ENCODE measurements around the gene P2RX2. TPM values are rescaled to one million over a fixed set of nuclear protein-coding genes. Genes with fewer than 3 reads are reported as not detected.

P2RX2 gene
- total RNA-seq, 1 experiment from 2014 or later = not detected

- Histone ChIP-seq H3K4me2 (ENCODE audit: low read length) (no peak overlapping the region), H3K9me2 (ENCODE audit: insufficient read depth) (no peaks in the 10 kb centered on the region), H3K27ac (ENCODE audit: low read depth, low read length) (no peak overlapping the region), H3K4me1 (ENCODE audit: control insufficient read depth in 1 of 2, insufficient read depth in 2 of 2, low read length in 2 of 2) (no peaks in the 10 kb centered on the region), H4K20me1 (ENCODE audit: insufficient read depth) (no peaks in the 10 kb centered on the region; the same call in 1 of the 2 replicates), H3K4me3 (replicated peaks in 1 of 2; ENCODE audit: low read depth in 1 of 2, low read length in 2 of 2) (no peak overlapping the region), H3K9ac (ENCODE audit: low read length) (no peak overlapping the region), H2AFZ (ENCODE audit: low read depth, low read length, poor library complexity, severe bottlenecking) (no peak overlapping the region), H3K27me3 (ENCODE audit: insufficient read depth, low read length) (no peaks in the 10 kb centered on the region), H3K9me3 (ENCODE audit: control insufficient read depth in 1 of 2, insufficient read depth in 1 of 2, low read depth in 1 of 2, low read length in 2 of 2) (no peaks in the 10 kb centered on the region), H3K36me3 (ENCODE audit: control insufficient read depth in 1 of 2, insufficient read depth in 2 of 2, low read length in 2 of 2) (no peaks in the 10 kb centered on the region), H3K79me2 (ENCODE audit: insufficient read depth, low read length) (no peaks in the 10 kb centered on the region)
- ChIA-PET RAD21 (ENCODE audit: low non-redundant PET in 1 of 2, low total read pairs in 2 of 2, uncharacterized antibody in 2 of 2, unreplicated experiment in 2 of 2) (no interaction called here), POLR2A (no interaction called here), CTCF (no interaction called here)
- no TSS peak for BruUV-seq (replicated peaks)
- ATAC-seq (no peak), DNase-seq (ENCODE audit: low read depth, low spot score) (no peak)
- intact Hi-C loops (cut with micrococcal nuclease) = no loop called here
- TF ChIP-seq FOSL1 (IDR thresholded peaks at IDR 0.05; ENCODE audit: low read depth) (no peak), YY1 (IDR thresholded peaks at IDR 0.05; ENCODE audit: extremely low read depth, insufficient replicate concordance, low read depth, low read length) (no peak), EGR1 (IDR thresholded peaks at IDR 0.05; ENCODE audit: low read depth) (no peak), SIN3A (IDR thresholded peaks at IDR 0.05; ENCODE audit: low read depth) (no peak), RAD21 (IDR thresholded peaks at IDR 0.05; ENCODE audit: low read depth) (no peak), EZH2 (IDR thresholded peaks at IDR 0.05) (no peak), SRF (IDR thresholded peaks at IDR 0.05; ENCODE audit: low read depth) (no peak), POLR2A (IDR thresholded peaks at IDR 0.05; ENCODE audit: borderline replicate concordance, extremely low read depth, insufficient read depth, insufficient read length) (no peak)
Measured at GRCh38 chr12:132587781-132588180, 30.8 kb upstream of the P2RX2 start.

- intact Hi-C loops (cut with micrococcal nuclease) = no loop called here
- ChIA-PET RAD21 (ENCODE audit: low non-redundant PET in 1 of 2, low total read pairs in 2 of 2, uncharacterized antibody in 2 of 2, unreplicated experiment in 2 of 2) (no interaction called here), CTCF (no interaction called here), POLR2A (no interaction called here)
- BruUV-seq (replicated peaks) = no TSS peak
- H3K4me3 ChIP-seq (replicated peaks in 1 of 2; ENCODE audit: low read depth in 1 of 2, low read length in 2 of 2) = no peak overlapping the region
- DNase-seq (ENCODE audit: low read depth, low spot score) = no peak
- H3K27me3 ChIP-seq (ENCODE audit: insufficient read depth, low read length) = no peaks in the 10 kb centered on the region
- no peak for TF ChIP-seq EGR1 (IDR thresholded peaks at IDR 0.05; ENCODE audit: low read depth)
- no peak for TF ChIP-seq ELF1 (IDR thresholded peaks at IDR 0.05; ENCODE audit: borderline replicate concordance, low read depth)
- no peak for TF ChIP-seq MAX (IDR thresholded peaks at IDR 0.05)
- H2AFZ ChIP-seq (ENCODE audit: low read depth, low read length, poor library complexity, severe bottlenecking) = no peak overlapping the region
- H3K4me1 ChIP-seq (ENCODE audit: control insufficient read depth in 1 of 2, insufficient read depth in 2 of 2, low read length in 2 of 2) = peaks cover 0 to under 1% of the 10 kb centered on the region in 2 experiments; a peak in 1 of 4 replicates
- H3K9me3 ChIP-seq (ENCODE audit: control insufficient read depth in 1 of 2, insufficient read depth in 1 of 2, low read depth in 1 of 2, low read length in 2 of 2) = no peaks in the 10 kb centered on the region
- H3K4me2 ChIP-seq (ENCODE audit: low read length) = no peak overlapping the region
- no peaks in the 10 kb centered on the region for H3K79me2 ChIP-seq (ENCODE audit: insufficient read depth, low read length)
- no peaks in the 10 kb centered on the region for H3K36me3 ChIP-seq (ENCODE audit: control insufficient read depth in 1 of 2, insufficient read depth in 2 of 2, low read length in 2 of 2)
- ATAC-seq = 0 out of 2 replicates have a peak, but pooled peaks have one; percentile 18
- H4K20me1 ChIP-seq (ENCODE audit: insufficient read depth) = no peaks in the 10 kb centered on the region; the same call in 1 of the 2 replicates
- no peak overlapping the region for H3K27ac ChIP-seq (ENCODE audit: low read depth, low read length)
- H3K9ac ChIP-seq (ENCODE audit: low read length) = no peak overlapping the region
- no peaks in the 10 kb centered on the region for H3K9me2 ChIP-seq (ENCODE audit: insufficient read depth)
Measured at GRCh38 chr12:132588319-132588718, 30.3 kb upstream of the P2RX2 start.

Data from HCT116 (cell line).